NOMO-1 (cell line): Measurements from ENCODE around the gene CCDC171.

Source experiments
- DNase-seq, 2 experiments: peaks; one replicate each; lab custom pipeline; 2025; ENCODE audit not compliant: unreplicated experiment in 2 of 2; lab: John Stamatoyannopoulos, UW

Gene CCDC171

DNA sequence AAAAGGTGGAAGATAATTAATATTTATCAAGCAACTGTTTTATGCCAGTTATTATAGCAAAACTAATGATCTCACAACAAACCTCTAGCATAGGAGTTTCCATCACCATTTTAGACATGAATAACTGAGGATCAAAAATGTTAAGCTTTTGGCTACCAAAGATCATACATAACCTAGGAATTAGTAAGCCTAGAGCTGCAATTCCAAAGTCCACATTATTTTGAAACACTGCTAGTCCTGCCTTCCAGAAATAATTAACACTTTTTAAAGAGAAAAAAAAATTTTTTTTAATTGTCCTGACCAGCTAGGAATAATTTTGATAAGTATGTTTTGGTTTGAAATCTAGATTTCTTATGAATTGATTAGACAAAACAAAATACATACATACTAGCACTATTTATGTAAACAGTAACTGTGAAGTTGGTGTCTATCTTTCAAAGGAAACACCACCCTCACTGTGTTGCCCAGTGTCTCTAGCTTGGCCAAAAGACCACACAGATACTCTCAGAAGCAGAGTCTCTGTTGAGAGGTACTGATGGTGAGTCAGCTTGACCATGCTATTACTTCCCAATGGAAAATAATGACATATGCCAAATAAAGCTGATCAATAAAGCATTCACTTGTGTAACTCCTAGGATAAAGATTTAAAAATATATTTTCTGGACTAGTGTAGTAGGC is 422.4 kb downstream of the CCDC171 start:
- no peak for DNase-seq

- DNase-seq, result no peak
Measured at GRCh38 chr9:15977438-15977837, 424.6 kb downstream of the CCDC171 start.

DNA sequence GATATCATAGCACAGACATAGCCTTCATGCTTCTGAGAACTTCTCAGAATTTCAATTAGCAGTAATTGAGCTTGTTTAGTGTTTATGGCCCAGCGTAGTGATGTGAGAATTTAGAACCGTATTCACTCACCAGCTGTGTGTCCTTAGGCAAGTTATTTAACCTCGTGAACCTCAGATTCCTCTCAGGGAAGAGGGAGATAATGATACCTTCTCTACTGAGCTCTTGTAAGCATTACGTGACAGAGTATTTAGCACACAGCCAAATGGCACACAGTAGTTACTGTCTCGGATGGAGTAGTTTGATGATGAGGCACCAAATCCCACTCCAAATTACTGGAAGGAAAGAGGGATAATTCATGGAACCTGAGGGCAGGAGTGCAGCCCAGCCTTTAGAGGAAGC is 429.3 kb downstream of the CCDC171 start:
- no peak for DNase-seq

GRCh38 chr9:15999422-16000339 is 446.8 kb downstream of the CCDC171 start:
- no peak for DNase-seq

GRCh38 chr9:16000811-16001210 is 448.0 kb downstream of the CCDC171 start:
- DNase-seq, result no peak

GRCh38 chr9:16001856-16002255 is 449.0 kb downstream of the CCDC171 start:
- DNase-seq, result no peak

GRCh38 chr9:16002816-16003215 is 450.0 kb downstream of the CCDC171 start:
- no peak for DNase-seq

GRCh38 chr9:16003785-16004184 is 450.9 kb downstream of the CCDC171 start:
- DNase-seq, result no peak

DNA sequence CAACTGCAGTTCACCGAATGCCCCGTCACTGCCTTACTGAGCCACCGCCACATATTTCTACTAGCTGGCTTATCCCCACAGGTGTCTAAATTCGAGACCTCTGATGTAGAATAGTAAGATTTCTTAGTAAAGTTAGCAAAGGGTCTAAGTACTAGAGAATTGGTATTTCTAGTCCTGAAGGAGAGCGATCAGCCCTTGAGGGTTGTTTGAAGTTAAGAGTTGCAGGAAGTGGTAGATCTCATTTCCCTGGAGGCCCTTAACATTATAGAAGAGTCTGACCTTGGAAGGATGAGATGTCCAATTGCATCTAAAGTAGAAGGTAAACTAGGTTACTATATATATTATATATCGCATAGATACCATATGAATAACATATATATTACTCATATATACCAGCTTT is 451.8 kb downstream of the CCDC171 start:
- no peak for DNase-seq

DNA sequence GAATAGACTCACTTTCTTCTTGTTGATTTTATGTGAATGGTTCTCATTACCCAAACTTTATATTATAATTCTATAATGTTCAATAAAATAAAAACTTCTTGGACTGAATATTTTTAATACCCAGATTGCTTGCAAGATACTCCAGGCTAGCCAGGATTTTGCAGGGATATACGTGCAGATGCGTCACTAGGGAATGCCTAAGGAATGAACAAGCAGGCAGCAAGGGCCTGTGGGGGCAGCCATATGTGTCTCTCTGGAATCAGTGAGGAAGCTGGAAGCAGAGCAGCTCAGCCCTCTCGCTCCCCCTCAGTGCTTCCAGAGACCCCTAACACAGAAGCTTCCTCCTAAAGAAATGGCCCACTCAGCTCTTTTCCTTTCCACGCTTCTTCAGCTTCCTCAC is 457.4 kb downstream of the CCDC171 start:
- no peak for DNase-seq

DNA sequence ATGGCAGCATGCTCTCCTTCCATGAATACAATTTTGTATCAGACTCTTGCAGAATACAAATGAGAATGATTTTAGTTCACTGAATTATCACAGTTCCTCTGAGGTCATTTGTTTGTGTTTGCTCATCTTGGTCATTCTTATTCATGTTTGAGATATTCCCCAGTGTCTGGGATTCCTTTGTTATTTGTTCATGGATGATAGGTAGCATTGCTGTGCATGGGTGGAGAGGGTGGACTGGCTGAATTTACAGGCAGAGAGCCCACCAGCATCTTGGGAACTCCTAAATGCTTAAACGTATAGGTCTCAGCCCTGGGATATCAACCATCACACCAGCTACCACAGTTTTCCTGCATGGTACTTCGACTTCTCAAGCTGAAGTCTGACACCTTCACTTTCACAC is 459.8 kb downstream of the CCDC171 start:
- DNase-seq, result no peak

- no peak for DNase-seq
Measured at GRCh38 chr9:16013366-16013765, 460.5 kb downstream of the CCDC171 start.

GRCh38 chr9:16013826-16014225 is 461.0 kb downstream of the CCDC171 start:
- DNase-seq, result no peak

DNA sequence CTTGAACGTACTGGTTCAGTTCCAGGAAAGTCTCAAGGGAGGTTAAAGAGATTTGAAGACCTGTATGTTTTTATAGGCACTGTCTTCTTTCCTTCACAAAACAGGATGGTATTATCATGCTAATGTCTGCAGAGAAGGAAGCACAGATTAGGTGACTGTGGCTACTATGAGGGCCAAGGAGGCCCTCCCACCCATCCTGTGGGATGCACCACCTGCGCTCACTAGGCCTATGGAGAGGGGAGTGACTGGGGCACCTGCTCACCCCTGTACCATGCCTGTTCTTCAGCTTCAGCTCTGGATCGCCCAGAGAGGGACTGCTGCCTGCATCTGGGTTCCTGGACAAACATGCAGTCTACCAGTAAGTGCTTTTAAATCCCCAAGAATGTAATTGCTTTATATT is 469.4 kb downstream of the CCDC171 start:
- DNase-seq, result no peak

- no peak for DNase-seq
Measured at GRCh38 chr9:16023446-16023845, 470.6 kb downstream of the CCDC171 start.
